HCT116 (cell line): ENCODE results near the gene FRMD4B.

Source experiments
- EZH2 ChIP-seq: fragments of 200-600 bp; sonication (generic); IDR thresholded peaks from 2 replicates; pipeline ENCODE4 v1.6.1; 2017; ENCODE audit warnings: antibody characterized with exemption, mixed run types
- FOSL1 ChIP-seq: IDR thresholded peaks from 2 replicates; pipeline ENCODE4 v1.6.1; 2012; ENCODE audit warnings: low read depth
- POLR2A ChIP-seq: IDR thresholded peaks from 2 replicates; pipeline ENCODE4 v1.7.0; 2011; ENCODE audit warnings: borderline replicate concordance; ENCODE audit not compliant: insufficient read depth, insufficient read length; ENCODE audit errors: extremely low read depth
- POLR2AphosphoS5 ChIP-seq: IDR thresholded peaks from 2 replicates; pipeline ENCODE4 v1.6.1; 2011; ENCODE audit warnings: mild to moderate bottlenecking, low read depth, low read length, moderate library complexity
- SIN3A ChIP-seq: IDR thresholded peaks from 2 replicates; pipeline ENCODE4 v1.6.1; 2012; ENCODE audit warnings: low read depth
- SRF ChIP-seq: IDR thresholded peaks from 2 replicates; pipeline ENCODE4 v1.6.1; 2012; ENCODE audit warnings: low read depth
- TCF7L2 ChIP-seq: IDR thresholded peaks from 2 replicates; pipeline ENCODE4 v1.7.0; 2011; ENCODE audit warnings: borderline replicate concordance, inconsistent platforms; ENCODE audit not compliant: insufficient read depth, insufficient read length; ENCODE audit errors: extremely low read depth
- ZNF274 ChIP-seq: fragments of 200-500 bp; sonication (Bioruptor generic); IDR thresholded peaks from 2 replicates; pipeline ENCODE4 v1.6.1; 2014; ENCODE audit warnings: mild to moderate bottlenecking, low read depth, low read length, inconsistent platforms
- TF ChIP-seq, protein P1 (sequence below), 3 experiments: fragments of 200-600 bp in 1 of 3; sonication (generic) in 1 of 3; IDR thresholded peaks in 2 of 3; conservative IDR thresholded peaks in 1 of 3; 2 replicates each; pipeline ENCODE4 v1.5.1; 2012 to 2017; ENCODE audit warnings: low read depth in 2 of 3, low read length in 2 of 3, antibody characterized with exemption in 1 of 3, borderline replicate concordance in 1 of 3, control low read depth in 1 of 3, mild to moderate bottlenecking in 1 of 3, mixed read lengths in 1 of 3, mixed run types in 1 of 3, moderate library complexity in 1 of 3; ENCODE audit not compliant: insufficient read depth in 1 of 3

DNA sequence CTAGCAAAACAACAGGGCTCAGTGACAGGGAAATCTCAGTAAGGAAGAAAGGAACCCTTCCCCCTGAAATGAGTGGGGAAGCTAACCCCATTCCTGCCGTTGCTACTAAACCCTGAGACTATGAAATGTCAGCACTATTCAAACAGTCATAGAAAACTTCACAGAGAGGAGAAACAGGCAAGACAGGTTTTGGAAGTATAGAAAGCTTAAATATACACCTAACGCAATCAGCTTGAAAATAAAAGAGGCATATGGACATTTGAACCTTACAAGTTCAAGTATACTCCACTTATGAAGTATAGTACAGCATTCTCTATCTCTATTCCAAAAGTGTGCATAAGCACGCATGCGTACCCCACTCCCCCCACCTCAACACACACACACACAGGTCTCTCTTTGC lies 17.6 kb upstream of the FRMD4B start:
- TF ChIP-seq, protein P1, sequence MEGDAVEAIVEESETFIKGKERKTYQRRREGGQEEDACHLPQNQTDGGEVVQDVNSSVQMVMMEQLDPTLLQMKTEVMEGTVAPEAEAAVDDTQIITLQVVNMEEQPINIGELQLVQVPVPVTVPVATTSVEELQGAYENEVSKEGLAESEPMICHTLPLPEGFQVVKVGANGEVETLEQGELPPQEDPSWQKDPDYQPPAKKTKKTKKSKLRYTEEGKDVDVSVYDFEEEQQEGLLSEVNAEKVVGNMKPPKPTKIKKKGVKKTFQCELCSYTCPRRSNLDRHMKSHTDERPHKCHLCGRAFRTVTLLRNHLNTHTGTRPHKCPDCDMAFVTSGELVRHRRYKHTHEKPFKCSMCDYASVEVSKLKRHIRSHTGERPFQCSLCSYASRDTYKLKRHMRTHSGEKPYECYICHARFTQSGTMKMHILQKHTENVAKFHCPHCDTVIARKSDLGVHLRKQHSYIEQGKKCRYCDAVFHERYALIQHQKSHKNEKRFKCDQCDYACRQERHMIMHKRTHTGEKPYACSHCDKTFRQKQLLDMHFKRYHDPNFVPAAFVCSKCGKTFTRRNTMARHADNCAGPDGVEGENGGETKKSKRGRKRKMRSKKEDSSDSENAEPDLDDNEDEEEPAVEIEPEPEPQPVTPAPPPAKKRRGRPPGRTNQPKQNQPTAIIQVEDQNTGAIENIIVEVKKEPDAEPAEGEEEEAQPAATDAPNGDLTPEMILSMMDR (IDR thresholded peaks at IDR 0.05 in 2 of 3, conservative IDR thresholded peaks at IDR 0.05 in 1 of 3; ENCODE audit: borderline replicate concordance in 1 of 3, insufficient read depth in 1 of 3, low read depth in 2 of 3, low read length in 2 of 3), result no peak
- TF ChIP-seq TCF7L2 (no peak), ZNF274 (no peak), SIN3A (no peak), FOSL1 (no peak), SRF (no peak), POLR2AphosphoS5 (no peak), POLR2A (no peak), EZH2 (no peak)
